H1 (cell line): Measurements from ENCODE around the gene TRIM40. TPM values are rescaled to one million over a fixed set of nuclear protein-coding genes. Genes with fewer than 3 reads are reported as not detected.

Experiments used
- CTCF ChIA-PET: fragments of 300-600 bp; sonication (Branson Sonifier 250); formaldehyde crosslinking; loops from one replicate; lab custom pipeline; 2021; ENCODE audit not compliant: partially characterized antibody; lab: Charles Lee
- POLR2A ChIA-PET: fragments of 300-600 bp; sonication (Branson Sonifier 250); formaldehyde crosslinking; loops from one replicate; lab custom pipeline; 2021; ENCODE audit warnings: inconsistent platforms; ENCODE audit not compliant: partially characterized antibody; lab: Charles Lee
- DNase-seq, 2 experiments: peaks; one replicate each; pipeline versions ENCODE4 v3.0.0 to v3.0.0-alpha.2; 2010 to 2022; ENCODE audit warnings: low spot score in 2 of 2, low read depth in 1 of 2, mixed read lengths in 1 of 2
- FAIRE-seq: peaks from 2 replicates; lab custom pipeline; 2011; peaks lifted over from hg19 to GRCh38; lab: Jason Lieb, UNC
- H2AFZ ChIP-seq: 2 replicates; pipeline ENCODE4 v1.8.1; 2012; ENCODE audit warnings: low read length, inconsistent platforms
- H2AK5ac ChIP-seq: 2 replicates; pipeline ENCODE4 v1.6.1; 2013; ENCODE audit warnings: low read depth, low read length
- H2BK120ac ChIP-seq: replicated peaks from 2 replicates; pipeline ENCODE3; 2013; ENCODE audit warnings: low read depth, low read length, inconsistent platforms
- H2BK12ac ChIP-seq: 2 replicates; pipeline ENCODE4 v1.6.1; 2013; ENCODE audit warnings: low read depth, low read length
- H2BK15ac ChIP-seq: 2 replicates; pipeline ENCODE4 v1.6.1; 2013; ENCODE audit warnings: low read length
- H2BK20ac ChIP-seq: 2 replicates; pipeline ENCODE4 v1.6.1; 2013; ENCODE audit warnings: low read length
- H2BK5ac ChIP-seq: 2 replicates; pipeline ENCODE4 v1.6.1; 2013; ENCODE audit warnings: low read depth, low read length
- H3K14ac ChIP-seq: 2 replicates; pipeline ENCODE4 v1.6.1; 2013; ENCODE audit warnings: inconsistent platforms; ENCODE audit not compliant: insufficient read length
- H3K18ac ChIP-seq: 2 replicates; pipeline ENCODE4 v1.6.1; 2013; ENCODE audit warnings: low read length; ENCODE audit errors: extremely low read depth
- H3K23ac ChIP-seq: 2 replicates; pipeline ENCODE4 v1.6.1; 2013; ENCODE audit warnings: inconsistent platforms; ENCODE audit not compliant: insufficient read length
- H3K23me2 ChIP-seq: 2 replicates; pipeline ENCODE4 v1.6.1; 2013; ENCODE audit warnings: low read depth, low read length
- H3K27ac ChIP-seq: 2 replicates; pipeline ENCODE4 v1.6.1; 2011; ENCODE audit warnings: low read depth, low read length, inconsistent platforms
- H3K27me3 ChIP-seq, 4 experiments: replicated peaks in 1 of 4; 1 replicate in 1 of 4; 2 replicates in 3 of 4; pipeline versions ENCODE4 v1.6.1 to v1.8.1; 2011 to 2013; ENCODE audit warnings: low read length in 3 of 4, mild to moderate bottlenecking in 3 of 4, inconsistent platforms in 2 of 4, mixed read lengths in 2 of 4, moderate library complexity in 1 of 4; ENCODE audit not compliant: control insufficient read depth in 3 of 4, insufficient read depth in 3 of 4; ENCODE audit errors: extremely low read depth in 1 of 4
- H3K36me3 ChIP-seq, 4 experiments: 2 replicates each; pipeline versions ENCODE4 v1.6.1 to v1.8.1; 2011 to 2013; ENCODE audit warnings: mild to moderate bottlenecking in 4 of 4, low read length in 3 of 4, moderate library complexity in 2 of 4, control low read depth in 1 of 4, inconsistent platforms in 1 of 4; ENCODE audit not compliant: insufficient read depth in 4 of 4, control insufficient read depth in 2 of 4
- H3K4ac ChIP-seq: replicated peaks from 2 replicates; pipeline ENCODE3; 2013; ENCODE audit warnings: low read length, low read depth, mixed read lengths, inconsistent platforms; ENCODE audit not compliant: insufficient read length
- H3K4me1 ChIP-seq, 4 experiments: replicated peaks in 1 of 4; 1 replicate in 1 of 4; 2 replicates in 3 of 4; pipeline versions ENCODE4 v1.6.1 to v1.8.1; 2011 to 2013; ENCODE audit warnings: low read length in 3 of 4, inconsistent platforms in 2 of 4, mixed read lengths in 1 of 4; ENCODE audit not compliant: insufficient read depth in 4 of 4, control insufficient read depth in 3 of 4
- H3K4me2 ChIP-seq, 2 experiments: 2 replicates each; pipeline versions ENCODE4 v1.6.1 to v1.8.1; 2011 to 2013; ENCODE audit warnings: low read depth in 2 of 2, low read length in 2 of 2, control low read depth in 1 of 2, inconsistent platforms in 1 of 2, mild to moderate bottlenecking in 1 of 2; ENCODE audit not compliant: insufficient read depth in 1 of 2
- H3K4me3 ChIP-seq, 4 experiments: fragments of 200-600, 300-600 bp in 1 of 4; sonication (generic), shearing (Covaris generic), sonication (Bioruptor Twin) in 1 of 4; 2 replicates each; pipeline versions ENCODE4 v1.5.1 to v1.8.1; 2011 to 2016; ENCODE audit warnings: low read length in 4 of 4, low read depth in 3 of 4, control low read depth in 2 of 4, inconsistent platforms in 2 of 4, mild to moderate bottlenecking in 2 of 4, mixed read lengths in 1 of 4, moderate library complexity in 1 of 4; ENCODE audit not compliant: insufficient read depth in 2 of 4; ENCODE audit errors: extremely low read depth in 1 of 4
- H3K56ac ChIP-seq: replicated peaks from 2 replicates; pipeline ENCODE3; 2013; ENCODE audit warnings: low read depth, mild to moderate bottlenecking, mixed read lengths, low read length, inconsistent platforms; ENCODE audit not compliant: insufficient read length
- H3K79me1 ChIP-seq: 2 replicates; pipeline ENCODE4 v1.6.1; 2013; ENCODE audit warnings: low read depth, low read length, control low read depth
- H3K79me2 ChIP-seq, 2 experiments: 2 replicates each; pipeline versions ENCODE4 v1.6.1 to v1.8.1; 2012 to 2013; ENCODE audit warnings: low read length in 2 of 2, mild to moderate bottlenecking in 2 of 2, inconsistent platforms in 1 of 2; ENCODE audit not compliant: insufficient read depth in 2 of 2, control insufficient read depth in 1 of 2
- H3K9ac ChIP-seq, 4 experiments: replicated peaks in 1 of 4; 1 replicate in 1 of 4; 2 replicates in 3 of 4; pipeline versions ENCODE4 v1.6.1 to v1.8.1; 2011 to 2013; ENCODE audit warnings: low read depth in 3 of 4, low read length in 3 of 4, control low read depth in 2 of 4, mild to moderate bottlenecking in 2 of 4, moderate library complexity in 2 of 4, inconsistent platforms in 1 of 4; ENCODE audit errors: extremely low read depth in 1 of 4
- H3K9me3 ChIP-seq, 2 experiments: 2 replicates each; pipeline versions ENCODE4 v1.6.1 to v1.8.1; 2012 to 2013; ENCODE audit warnings: mild to moderate bottlenecking in 2 of 2, moderate library complexity in 2 of 2, control low read depth in 1 of 2, inconsistent platforms in 1 of 2, low read depth in 1 of 2, low read length in 1 of 2, mixed read lengths in 1 of 2; ENCODE audit not compliant: insufficient read depth in 2 of 2
- H4K20me1 ChIP-seq, 2 experiments: replicated peaks in 1 of 2; 2 replicates each; pipeline versions ENCODE3 to v1.8.1; 2011 to 2013; ENCODE audit warnings: inconsistent platforms in 2 of 2, low read length in 2 of 2, mild to moderate bottlenecking in 1 of 2; ENCODE audit not compliant: insufficient read depth in 2 of 2, control insufficient read depth in 1 of 2
- H4K5ac ChIP-seq: 2 replicates; pipeline ENCODE4 v1.6.1; 2013; ENCODE audit warnings: low read length, low read depth, mixed read lengths, inconsistent platforms; ENCODE audit not compliant: insufficient read length
- H4K8ac ChIP-seq: 2 replicates; pipeline ENCODE4 v1.8.0; 2013; ENCODE audit warnings: mild to moderate bottlenecking, moderate library complexity, low read length, inconsistent platforms; ENCODE audit not compliant: insufficient read depth; ENCODE audit errors: extremely low read depth
- H4K91ac ChIP-seq: replicated peaks from 2 replicates; pipeline ENCODE3; 2013; ENCODE audit warnings: low read length, mixed read lengths, inconsistent platforms; ENCODE audit not compliant: insufficient read length
- WGBS, 2 experiments: shearing (Covaris generic) in 1 of 2; methylation state at CpG; one replicate each; pipeline versions ENCODE4 v1.1.6 to v1.1.7; 2013 to 2015; ENCODE audit warnings: low lambda C conversion rate in 2 of 2, mixed read lengths in 2 of 2, inconsistent platforms in 1 of 2, low coverage in 1 of 2, missing lambda C conversion rate in 1 of 2; ENCODE audit not compliant: insufficient replicate concordance in 2 of 2, insufficient coverage in 1 of 2, insufficient read length in 1 of 2; ENCODE audit errors: extremely low coverage in 1 of 2, missing lambda C conversion rate in 1 of 2; 5-methylcytosine and 5-hydroxymethylcytosine counted together
- polyA plus RNA-seq, 7 experiments: library from polyadenylated mRNA; depleted of rRNA in 3 of 7; stranded (reverse) in 5 of 7; unstranded in 2 of 7; fragments of >200 nt in 5 of 7; fragments of 200-250 nt in 2 of 7; gene quantifications; 1 replicate in 5 of 7; 2 replicates in 1 of 7; 4 replicates in 1 of 7; pipeline versions ENCODE4 v1.2.1 to v1.2.3, GENCODE V29; 2011 to 2013; ENCODE audit warnings: missing spikeins in 2 of 7, mixed read lengths in 2 of 7
- total RNA-seq: library from RNA; stranded (reverse); fragmentation: NEBNext Ultra II Directional; extraction: Animal tissue kit (Norgen Biotek cat#: 25700); gene quantifications from 2 replicates; pipeline ENCODE4 v1.2.1, GENCODE V29; 2021

TRIM40 gene
- total and polyA plus RNA-seq, 2 of the 8 experiments (the other 6 are each of a cell fraction or from before 2014, with no cell fraction given): not detected

DNA sequence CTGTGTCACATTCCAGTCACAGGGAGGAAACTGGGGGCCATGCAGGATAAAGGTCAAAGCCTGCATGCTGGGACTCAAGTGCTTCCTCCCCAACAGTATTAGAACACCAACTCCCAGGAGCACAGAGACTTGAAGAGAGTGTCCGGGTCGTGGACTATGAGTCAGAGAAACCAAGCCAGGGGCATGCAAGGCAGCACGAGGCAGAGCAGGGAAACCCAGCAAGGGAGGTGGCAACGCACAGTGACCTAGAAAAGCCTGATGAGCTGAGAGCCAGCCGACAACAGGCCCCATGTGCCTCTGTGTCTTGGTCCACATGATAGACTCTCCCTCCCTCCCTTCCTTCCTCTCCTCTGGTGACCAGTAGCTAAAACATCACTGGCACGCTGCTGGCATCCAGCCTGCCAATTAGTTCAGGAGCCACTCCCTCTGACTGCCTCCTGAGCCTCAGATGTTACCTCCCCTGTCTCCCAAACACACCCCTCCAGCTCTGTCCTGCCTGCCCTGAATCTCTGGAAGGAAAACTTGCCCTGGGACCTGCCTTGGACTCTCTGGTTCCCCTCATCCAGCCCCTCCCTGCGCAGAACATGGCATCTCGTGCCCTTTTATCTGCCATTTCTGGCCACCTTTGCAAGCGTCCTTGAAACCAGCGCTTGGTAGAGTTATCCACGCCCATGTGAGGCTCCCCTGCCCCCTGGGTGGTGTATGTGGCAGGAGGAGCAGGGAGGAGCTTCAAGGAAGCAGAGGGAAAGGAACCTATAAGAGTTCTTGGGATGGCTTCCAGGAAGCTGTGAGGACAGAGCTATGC, 44.2 kb upstream of the TRIM40 start:
- Histone ChIP-seq H3K4me3 (no peak overlapping the region), H4K5ac (no peak overlapping the region), H3K9me3 (peaks cover 0 to 7% of the 10 kb centered on the region in 2 experiments; a peak in 1 of 4 replicates), H2BK12ac (no peak overlapping the region), H3K23me2 (0 out of 2 replicates have a peak, but pooled peaks cover 1% of the 10 kb centered on the region), H3K4me2 (no peak overlapping the region), H3K36me3 (no peaks in the 10 kb centered on the region), H4K91ac (no peak overlapping the region), H3K14ac (no peak overlapping the region), H2BK20ac (no peak overlapping the region), H3K23ac (no peak overlapping the region), H2BK5ac (no peak overlapping the region), H2AK5ac (no peak overlapping the region), H3K56ac (no peak overlapping the region), H3K18ac (peak overlapping the region; percentile 71), H3K79me1 (no peaks in the 10 kb centered on the region), H3K9ac (no peak overlapping the region), H3K79me2 (no peaks in the 10 kb centered on the region), H2AFZ (peak overlapping the region; percentile 72; the same call in 1 of the 2 replicates), H3K4ac (no peak overlapping the region), H3K27ac (no peak overlapping the region), H3K27me3 (peaks cover 0 to 11% (median 0%) of the 10 kb centered on the region in 4 experiments; a peak in 3 of 7 replicates), H2BK15ac (no peak overlapping the region), H4K20me1 (no peaks in the 10 kb centered on the region), H3K4me1 (peaks cover 0 to 5% (median 0%) of the 10 kb centered on the region in 4 experiments; a peak in 2 of 7 replicates), H2BK120ac (no peak overlapping the region), H4K8ac (peak overlapping the region; percentile 51; the same call in 1 of the 2 replicates)
- POLR2A ChIA-PET: interaction anchor here (1.2 to 2.3 kb wide), 2 partner anchors 10 to 30 kb away, joined by 3 to 9 read pairs; partner anchors contain the start of gene POLR1H
- 78% methylated on average over 10 of the region's 11 CpGs; no CpG with 5 or more reads in 1 of the 2 experiments for WGBS, 2 experiments
- CTCF ChIA-PET: interaction anchor here (0.9 to 4.5 kb wide), 7 partner anchors 12 to 78 kb away, joined by 3 to 23 read pairs (median 3); partner anchors contain the start of gene PPP1R11
- FAIRE-seq (no peak), DNase-seq (no peak)
